HEK293T (cell line): ENCODE data around the gene ANGPTL7.

Experiments
- CTCF ChIA-PET: fragments of 350-600 bp; formaldehyde crosslinking; extraction: SDS; loops from one replicate; lab custom pipeline; 2021; ENCODE audit warnings: antibody characterized with exemption, inconsistent platforms; lab: Yijun Ruan, JAX
- POLR2A ChIA-PET: fragments of 350-600 bp; formaldehyde crosslinking; extraction: SDS; loops from one replicate; lab custom pipeline; 2020; ENCODE audit warnings: antibody characterized with exemption, inconsistent platforms; lab: Yijun Ruan, JAX
- DNase-seq: peaks from one replicate; pipeline ENCODE4 v3.0.0; 2012; ENCODE audit warnings: mixed read lengths; ENCODE audit errors: extremely low spot score
- ARNT ChIP-seq: fragments of 450-650 bp; IDR thresholded peaks from 2 replicates; pipeline ENCODE4 v1.6.1; 2017; ENCODE audit warnings: mild to moderate bottlenecking
- BHLHE40 ChIP-seq: fragments of 450-650 bp; IDR thresholded peaks from 2 replicates; pipeline ENCODE4 v1.6.1; 2016; ENCODE audit warnings: mild to moderate bottlenecking, moderate library complexity, borderline replicate concordance
- CTBP1 ChIP-seq: fragments of 450-650 bp; IDR thresholded peaks from 2 replicates; pipeline ENCODE4 v1.6.1; 2016; ENCODE audit warnings: borderline replicate concordance
- ELF4 ChIP-seq: fragments of 450-650 bp; IDR thresholded peaks from 2 replicates; pipeline ENCODE4 v1.6.1; 2017; ENCODE audit warnings: antibody characterized with exemption
- FOXA1 ChIP-seq: fragments of 450-650 bp; IDR thresholded peaks from 2 replicates; pipeline ENCODE4 v1.6.1; 2016; ENCODE audit warnings: mild to moderate bottlenecking
- FOXK2 ChIP-seq: fragments of 450-650 bp; IDR thresholded peaks from 2 replicates; pipeline ENCODE4 v1.6.1; 2016; ENCODE audit warnings: mild to moderate bottlenecking
- FOXM1 ChIP-seq: fragments of 450-650 bp; IDR thresholded peaks from 2 replicates; pipeline ENCODE4 v1.6.1; 2017; ENCODE audit warnings: mild to moderate bottlenecking, borderline replicate concordance
- HDGF ChIP-seq: fragments of 450-650 bp; IDR thresholded peaks from 2 replicates; pipeline ENCODE4 v1.6.1; 2017; ENCODE audit warnings: antibody characterized with exemption, borderline replicate concordance
- L3MBTL2 ChIP-seq: fragments of 450-650 bp; conservative IDR thresholded peaks from 2 replicates; pipeline ENCODE4 v1.6.1; 2016; ENCODE audit warnings: mild to moderate bottlenecking
- LEF1 ChIP-seq: fragments of 450-650 bp; IDR thresholded peaks from 2 replicates; pipeline ENCODE4 v1.6.1; 2017; ENCODE audit warnings: mild to moderate bottlenecking, borderline replicate concordance
- NFRKB ChIP-seq: fragments of 450-650 bp; IDR thresholded peaks from 2 replicates; pipeline ENCODE4 v1.6.1; 2016; ENCODE audit warnings: mild to moderate bottlenecking, moderate library complexity
- PKNOX1 ChIP-seq: fragments of 450-650 bp; IDR thresholded peaks from 2 replicates; pipeline ENCODE4 v1.6.1; 2016
- SP1 ChIP-seq: fragments of 450-650 bp; IDR thresholded peaks from 2 replicates; pipeline ENCODE4 v1.6.1; 2017
- SUZ12 ChIP-seq: fragments of 450-650 bp; IDR thresholded peaks from 2 replicates; pipeline ENCODE4 v1.6.1; 2016; ENCODE audit warnings: mild to moderate bottlenecking
- TARDBP ChIP-seq: fragments of 450-650 bp; IDR thresholded peaks from 2 replicates; pipeline ENCODE4 v1.6.1; 2016
- ZNF384 ChIP-seq: fragments of 450-650 bp; IDR thresholded peaks from 2 replicates; pipeline ENCODE4 v1.6.1; 2016

ANGPTL7 gene

GRCh38 chr1:11214698-11215380, 25.7 kb downstream of the ANGPTL7 start:
- no peak for DNase-seq
- no peak for TF ChIP-seq TARDBP
- no peak for TF ChIP-seq HDGF
- no peak for TF ChIP-seq NFRKB
- TF ChIP-seq L3MBTL2 = no peak
- no peak for TF ChIP-seq PKNOX1
- POLR2A ChIA-PET = no interaction called here
- CTCF ChIA-PET = no interaction called here

- POLR2A ChIA-PET = no interaction called here
- DNase-seq = no peak
- CTCF ChIA-PET = no interaction called here
- TF ChIP-seq CTBP1 = no peak
- no peak for TF ChIP-seq ELF4
- TF ChIP-seq BHLHE40 = no peak
- no peak for TF ChIP-seq HDGF
- no peak for TF ChIP-seq FOXM1
Measured at GRCh38 chr1:11215381-11216005, 26.3 kb downstream of the ANGPTL7 start.

- no peak for DNase-seq
- ChIA-PET POLR2A (no interaction called here), CTCF (no interaction called here)
- no peak for TF ChIP-seq HDGF
Measured at GRCh38 chr1:11216074-11216473, 26.9 kb downstream of the ANGPTL7 start.

GRCh38 chr1:11227106-11228077, 38.2 kb downstream of the ANGPTL7 start:
- ChIA-PET POLR2A (no interaction called here), CTCF (no interaction called here)
- no peak for TF ChIP-seq TARDBP
- TF ChIP-seq HDGF = no peak
- TF ChIP-seq L3MBTL2 = no peak
- TF ChIP-seq BHLHE40 = no peak
- no peak for TF ChIP-seq CTBP1
- no peak for TF ChIP-seq FOXM1
- TF ChIP-seq ELF4 = no peak
- no peak for TF ChIP-seq ZNF384
- TF ChIP-seq ARNT = no peak
- no peak for TF ChIP-seq SUZ12
- no peak for TF ChIP-seq LEF1
- TF ChIP-seq PKNOX1 = no peak
- no peak for TF ChIP-seq NFRKB
- TF ChIP-seq SP1 = no peak
- TF ChIP-seq FOXA1 = no peak
- no peak for TF ChIP-seq FOXK2
- DNase-seq = no peak

GRCh38 chr1:11229203-11229602, 40.0 kb downstream of the ANGPTL7 start:
- no peak for DNase-seq
- ChIA-PET CTCF (no interaction called here), POLR2A (no interaction called here)
- TF ChIP-seq FOXA1 (no peak), FOXM1 (no peak), NFRKB (no peak), ZNF384 (no peak), L3MBTL2 (no peak), ELF4 (no peak), FOXK2 (no peak), TARDBP (no peak), PKNOX1 (no peak), ARNT (no peak), HDGF (no peak), SUZ12 (no peak)

GRCh38 chr1:11233208-11233607, 44.1 kb downstream of the ANGPTL7 start:
- TF ChIP-seq LEF1 = no peak
- TF ChIP-seq ZNF384 = no peak
- no peak for TF ChIP-seq ARNT
- TF ChIP-seq TARDBP = no peak
- TF ChIP-seq FOXM1 = no peak
- TF ChIP-seq FOXK2 = no peak
- TF ChIP-seq FOXA1 = no peak
- TF ChIP-seq BHLHE40 = no peak
- no peak for TF ChIP-seq HDGF
- DNase-seq = no peak
- POLR2A ChIA-PET = interaction anchor here (0.7 to 2.1 kb wide), 2 partner anchors 29 to 96 kb away, joined by 3 to 7 read pairs; partner anchors contain the start of gene MTOR
- CTCF ChIA-PET = no interaction called here
